SK-N-SH (cell line): ENCODE results near the gene CDK5. TPM values are rescaled to one million over a fixed set of nuclear protein-coding genes. Genes with fewer than 3 reads are reported as not detected.

Source experiments
- CTCF ChIA-PET: fragments of 300-600, 350-600 bp; formaldehyde crosslinking; extraction: SDS; loops from one replicate; lab custom pipeline; 2021; lab: Yijun Ruan, JAX
- POLR2A ChIA-PET: fragments of 350-600 bp; sonication (Branson Sonifier 250); formaldehyde crosslinking; extraction: SDS; loops from one replicate; lab custom pipeline; 2020; ENCODE audit warnings: antibody characterized with exemption, inconsistent platforms; lab: Yijun Ruan, JAX
- DNase-seq: peaks from one replicate; pipeline ENCODE4 v3.0.0; 2012
- H2AFZ ChIP-seq: fragments of 200-600 bp; sonication (generic); 2 replicates; pipeline ENCODE4 v1.8.1; 2016; ENCODE audit warnings: antibody characterized with exemption, mild to moderate bottlenecking, low read depth
- H3F3A ChIP-seq: fragments of 200-600 bp; sonication (generic); replicated peaks from 2 replicates; pipeline ENCODE3; 2016; ENCODE audit warnings: antibody characterized with exemption, mild to moderate bottlenecking; ENCODE audit not compliant: insufficient read depth
- H3K27ac ChIP-seq, 2 experiments: fragments of 200-500 bp in 1 of 2; fragments of 200-600 bp in 1 of 2; sonication (Bioruptor generic) in 1 of 2; sonication (generic), shearing (Covaris generic) in 1 of 2; 2 replicates each; pipeline versions ENCODE4 v1.5.1 to v1.6.1; 2014 to 2016; ENCODE audit warnings: low read depth in 2 of 2, inconsistent platforms in 1 of 2, low read length in 1 of 2, mild to moderate bottlenecking in 1 of 2, mixed read lengths in 1 of 2
- H3K27me3 ChIP-seq: fragments of 200-600 bp; sonication (generic), shearing (Covaris generic); 2 replicates; pipeline ENCODE4 v1.6.1; 2016; ENCODE audit warnings: mixed run types; ENCODE audit not compliant: insufficient read depth
- H3K36me3 ChIP-seq, 2 experiments: fragments of 200-500 bp in 1 of 2; fragments of 200-600 bp in 1 of 2; sonication (Bioruptor generic) in 1 of 2; sonication (generic) in 1 of 2; replicated peaks in 1 of 2; 2 replicates each; pipeline versions ENCODE3 to v1.5.1; 2014 to 2016; ENCODE audit warnings: low read length in 1 of 2, mild to moderate bottlenecking in 1 of 2; ENCODE audit not compliant: insufficient read depth in 2 of 2, control insufficient read depth in 1 of 2
- H3K4me1 ChIP-seq, 2 experiments: fragments of 200-500 bp in 1 of 2; fragments of 200-600 bp in 1 of 2; sonication (Bioruptor generic) in 1 of 2; sonication (generic), shearing (Covaris generic) in 1 of 2; 2 replicates each; pipeline versions ENCODE4 v1.5.1 to v1.6.1; 2014 to 2016; ENCODE audit warnings: low read depth in 1 of 2, low read length in 1 of 2, mixed run types in 1 of 2; ENCODE audit not compliant: insufficient read depth in 2 of 2, control insufficient read depth in 1 of 2
- H3K4me2 ChIP-seq: fragments of 200-600 bp; sonication (generic), shearing (Covaris generic); 2 replicates; pipeline ENCODE4 v1.6.1; 2017; ENCODE audit warnings: mixed run types
- H3K4me3 ChIP-seq, 2 experiments: fragments of 200-500 bp in 1 of 2; fragments of 200-600 bp in 1 of 2; sonication (Bioruptor generic) in 1 of 2; sonication (generic), shearing (Covaris generic) in 1 of 2; 2 replicates each; pipeline versions ENCODE4 v1.5.1 to v1.8.1; 2014 to 2016; ENCODE audit warnings: low read depth in 2 of 2, inconsistent platforms in 1 of 2, low read length in 1 of 2, mild to moderate bottlenecking in 1 of 2, mixed read lengths in 1 of 2, moderate library complexity in 1 of 2
- H3K79me2 ChIP-seq: fragments of 200-600 bp; sonication (generic); 2 replicates; pipeline ENCODE4 v1.8.1; 2017; ENCODE audit warnings: mild to moderate bottlenecking; ENCODE audit not compliant: insufficient read depth
- H3K9ac ChIP-seq: fragments of 200-600 bp; sonication (generic); 2 replicates; pipeline ENCODE4 v1.6.1; 2017; ENCODE audit warnings: mixed run types
- H3K9me2 ChIP-seq: fragments of 200-600 bp; sonication (generic); 2 replicates; pipeline ENCODE4 v1.6.1; 2017; ENCODE audit warnings: mixed run types
- H3K9me3 ChIP-seq: fragments of 200-600 bp; sonication (generic); 2 replicates; pipeline ENCODE4 v1.6.1; 2017; ENCODE audit warnings: mixed run types, mild to moderate bottlenecking, moderate library complexity
- H4K20me1 ChIP-seq: fragments of 200-600 bp; sonication (generic); 2 replicates; pipeline ENCODE4 v1.6.1; 2017; ENCODE audit warnings: mild to moderate bottlenecking, mixed run types; ENCODE audit not compliant: insufficient read depth
- CHD2 ChIP-seq: fragments of 150-350 bp; IDR thresholded peaks from 2 replicates; pipeline ENCODE4 v1.6.1; 2018; ENCODE audit warnings: low read length; ENCODE audit not compliant: partially characterized antibody
- CTCF ChIP-seq: fragments of 200-600 bp; sonication (generic); IDR thresholded peaks from 2 replicates; pipeline ENCODE4 v1.6.1; 2017; ENCODE audit warnings: antibody characterized with exemption, mild to moderate bottlenecking, moderate library complexity
- ELF1 ChIP-seq: IDR thresholded peaks from 2 replicates; pipeline ENCODE4 v1.4.0; 2012
- EP300 ChIP-seq, 2 experiments: IDR thresholded peaks; 2 replicates each; pipeline versions ENCODE4 v1.4.0 to v1.6.1; 2012; ENCODE audit warnings: borderline replicate concordance in 1 of 2, low read depth in 1 of 2, low read length in 1 of 2
- GABPA ChIP-seq: IDR thresholded peaks from 2 replicates; pipeline ENCODE4 v1.4.0; 2012; ENCODE audit warnings: low read depth, mild to moderate bottlenecking
- GATA2 ChIP-seq: sonication (generic); formaldehyde crosslinking; IDR thresholded peaks from 2 replicates; pipeline ENCODE4 v1.5.0; 2020; ENCODE audit warnings: mild to moderate bottlenecking, missing genetic modification reagents
- JUND ChIP-seq: IDR thresholded peaks from 2 replicates; pipeline ENCODE4 v1.4.0; 2012
- MAX ChIP-seq: IDR thresholded peaks from 2 replicates; pipeline ENCODE4 v1.4.0; 2012; ENCODE audit warnings: low read depth
- NFIC ChIP-seq: IDR thresholded peaks from 2 replicates; pipeline ENCODE4 v1.4.0; 2012; ENCODE audit warnings: borderline replicate concordance
- RAD21 ChIP-seq: IDR thresholded peaks from 2 replicates; pipeline ENCODE4 v1.6.1; 2012; ENCODE audit warnings: mild to moderate bottlenecking, low read length
- RCOR1 ChIP-seq: fragments of 150-350 bp; IDR thresholded peaks from 2 replicates; pipeline ENCODE4 v1.6.1; 2017; ENCODE audit warnings: antibody characterized with exemption, low read length
- RFX5 ChIP-seq: IDR thresholded peaks from 2 replicates; pipeline ENCODE4 v1.6.1; 2012; ENCODE audit warnings: mild to moderate bottlenecking, improper control_type of control experiment, low read length
- TAF1 ChIP-seq: IDR thresholded peaks from 2 replicates; pipeline ENCODE4 v1.6.1; 2012; ENCODE audit warnings: low read depth, mild to moderate bottlenecking, low read length, moderate library complexity, borderline replicate concordance
- YY1 ChIP-seq: IDR thresholded peaks from 2 replicates; pipeline ENCODE4 v1.4.0; 2012; ENCODE audit warnings: low read depth, mild to moderate bottlenecking
- WGBS: methylation state at CpG from one replicate; pipeline ENCODE4 v1.1.6; 2017; ENCODE audit warnings: low lambda C conversion rate; 5-methylcytosine and 5-hydroxymethylcytosine counted together
- polyA plus RNA-seq, 3 experiments: library from polyadenylated mRNA; depleted of rRNA; stranded (reverse); fragments of >200 nt; gene quantifications; 2 replicates each; pipeline ENCODE4 v1.2.3, GENCODE V29; 2012
- TF ChIP-seq, protein P1 (sequence below): fragments of 150-350 bp; IDR thresholded peaks from 2 replicates; pipeline ENCODE4 v1.6.1; 2016; ENCODE audit warnings: mild to moderate bottlenecking, low read depth, low read length
- TF ChIP-seq, protein P2 (sequence below): IDR thresholded peaks from 2 replicates; pipeline ENCODE4 v1.4.0; 2012; ENCODE audit warnings: low read depth, borderline replicate concordance
- TF ChIP-seq, protein P3 (sequence below): IDR thresholded peaks from 2 replicates; pipeline ENCODE4 v1.4.0; 2012; ENCODE audit warnings: low read depth, borderline replicate concordance

Gene CDK5
- polyA plus RNA-seq, 1 of the 3 experiments (the other 2 are of a cell fraction), result 125 TPM

DNA sequence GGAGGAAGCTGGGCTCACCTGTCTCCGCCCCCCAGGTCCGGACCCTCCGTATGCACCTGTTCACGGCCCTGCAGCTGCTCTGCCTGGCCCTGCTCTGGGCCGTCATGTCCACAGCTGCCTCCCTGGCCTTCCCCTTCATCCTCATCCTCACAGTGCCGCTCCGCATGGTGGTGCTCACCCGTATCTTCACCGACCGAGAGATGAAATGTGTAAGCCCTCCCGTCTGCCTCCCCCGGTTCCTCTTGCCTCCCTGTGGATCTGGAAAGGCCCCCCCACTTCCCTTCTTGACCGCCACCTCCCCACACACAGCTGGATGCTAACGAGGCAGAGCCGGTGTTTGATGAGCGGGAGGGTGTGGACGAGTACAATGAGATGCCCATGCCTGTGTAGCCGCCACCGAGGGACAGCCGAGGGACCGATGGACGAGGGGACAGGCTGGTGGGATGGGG, 18.3 kb upstream of the CDK5 start:
- no peak overlapping the region for H2AFZ ChIP-seq
- no peak overlapping the region for H3K27ac ChIP-seq
- no peaks in the 10 kb centered on the region; the same call in 1 of the 2 replicates for H4K20me1 ChIP-seq
- peaks cover 12 to 17% of the 10 kb centered on the region in 2 experiments for H3K4me1 ChIP-seq
- no peaks in the 10 kb centered on the region for H3K27me3 ChIP-seq
- ChIA-PET CTCF (interaction anchor here (0.6 to 21.3 kb wide), 14 partner anchors 8 to 679 kb away, joined by 3 to 474 read pairs (median 4); partner anchors contain the start of genes CDK5, GBX1 and SLC4A2), POLR2A (interaction anchor here (1.3 to 1.5 kb wide), 3 partner anchors 8 to 48 kb away, joined by 3 to 5 read pairs (median 4); partner anchors contain the start of gene ABCB8)
- H3K9me2 ChIP-seq, result no peaks in the 10 kb centered on the region
- peaks cover 34% of the 10 kb centered on the region for H3K79me2 ChIP-seq
- H3K4me3 ChIP-seq, result no peak overlapping the region
- peaks cover 39 to 72% of the 10 kb centered on the region in 2 experiments for H3K36me3 ChIP-seq
- no peaks in the 10 kb centered on the region for H3K9me3 ChIP-seq
- H3K4me2 ChIP-seq, result no peak overlapping the region
- TF ChIP-seq ELF1 (no peak), JUND (no peak), EP300 (IDR thresholded peaks at IDR 0.05; ENCODE audit: borderline replicate concordance in 1 of 2, low read depth in 1 of 2, low read length in 1 of 2) (no peak)
- no peak overlapping the region for H3K9ac ChIP-seq
- WGBS, result 96% methylated on average over 22 of the region's 22 CpGs
- H3F3A ChIP-seq, result peaks cover 48% of the 10 kb centered on the region
- DNase-seq, result no peak

GRCh38 chr7:151075662-151075971, 17.9 kb upstream of the CDK5 start:
- H3K9ac ChIP-seq, result no peak overlapping the region
- no peak overlapping the region for H3K4me2 ChIP-seq
- no peak overlapping the region for H2AFZ ChIP-seq
- POLR2A ChIA-PET, result interaction anchor here (1.3 to 1.5 kb wide), 2 partner anchors 9 to 48 kb away, joined by 4 to 5 read pairs; partner anchors contain the start of gene ABCB8
- H3K9me3 ChIP-seq, result no peaks in the 10 kb centered on the region
- peaks cover 32% of the 10 kb centered on the region for H3K79me2 ChIP-seq
- peaks cover 40 to 76% of the 10 kb centered on the region in 2 experiments for H3K36me3 ChIP-seq
- H3F3A ChIP-seq, result peaks cover 48% of the 10 kb centered on the region
- no peaks in the 10 kb centered on the region for H3K27me3 ChIP-seq
- no peak overlapping the region for H3K27ac ChIP-seq
- H3K9me2 ChIP-seq, result no peaks in the 10 kb centered on the region
- no peak overlapping the region for H3K4me3 ChIP-seq
- WGBS, result 86% methylated on average over 7 of the region's 7 CpGs
- CTCF ChIA-PET, result interaction anchor here (0.6 to 21.3 kb wide), 5 partner anchors 8 to 678 kb away, joined by 3 to 474 read pairs (median 4); partner anchors contain the start of genes CDK5 and SLC4A2
- no peaks in the 10 kb centered on the region; the same call in 1 of the 2 replicates for H4K20me1 ChIP-seq
- DNase-seq, result no peak
- H3K4me1 ChIP-seq, result peaks cover 10 to 15% of the 10 kb centered on the region in 2 experiments
- TF ChIP-seq CTCF (no peak), EP300 (IDR thresholded peaks at IDR 0.05; ENCODE audit: borderline replicate concordance in 1 of 2, low read depth in 1 of 2, low read length in 1 of 2) (no peak), YY1 (no peak), NFIC (no peak), RAD21 (no peak), TAF1 (no peak), CHD2 (no peak), GATA2 (CRISPR knock-in tag) (no peak), MAX (no peak), GABPA (no peak), RCOR1 (no peak), RFX5 (no peak), JUND (no peak)
- TF ChIP-seq, protein P1, sequence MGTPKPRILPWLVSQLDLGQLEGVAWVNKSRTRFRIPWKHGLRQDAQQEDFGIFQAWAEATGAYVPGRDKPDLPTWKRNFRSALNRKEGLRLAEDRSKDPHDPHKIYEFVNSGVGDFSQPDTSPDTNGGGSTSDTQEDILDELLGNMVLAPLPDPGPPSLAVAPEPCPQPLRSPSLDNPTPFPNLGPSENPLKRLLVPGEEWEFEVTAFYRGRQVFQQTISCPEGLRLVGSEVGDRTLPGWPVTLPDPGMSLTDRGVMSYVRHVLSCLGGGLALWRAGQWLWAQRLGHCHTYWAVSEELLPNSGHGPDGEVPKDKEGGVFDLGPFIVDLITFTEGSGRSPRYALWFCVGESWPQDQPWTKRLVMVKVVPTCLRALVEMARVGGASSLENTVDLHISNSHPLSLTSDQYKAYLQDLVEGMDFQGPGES, result no peak
- TF ChIP-seq, protein P2, sequence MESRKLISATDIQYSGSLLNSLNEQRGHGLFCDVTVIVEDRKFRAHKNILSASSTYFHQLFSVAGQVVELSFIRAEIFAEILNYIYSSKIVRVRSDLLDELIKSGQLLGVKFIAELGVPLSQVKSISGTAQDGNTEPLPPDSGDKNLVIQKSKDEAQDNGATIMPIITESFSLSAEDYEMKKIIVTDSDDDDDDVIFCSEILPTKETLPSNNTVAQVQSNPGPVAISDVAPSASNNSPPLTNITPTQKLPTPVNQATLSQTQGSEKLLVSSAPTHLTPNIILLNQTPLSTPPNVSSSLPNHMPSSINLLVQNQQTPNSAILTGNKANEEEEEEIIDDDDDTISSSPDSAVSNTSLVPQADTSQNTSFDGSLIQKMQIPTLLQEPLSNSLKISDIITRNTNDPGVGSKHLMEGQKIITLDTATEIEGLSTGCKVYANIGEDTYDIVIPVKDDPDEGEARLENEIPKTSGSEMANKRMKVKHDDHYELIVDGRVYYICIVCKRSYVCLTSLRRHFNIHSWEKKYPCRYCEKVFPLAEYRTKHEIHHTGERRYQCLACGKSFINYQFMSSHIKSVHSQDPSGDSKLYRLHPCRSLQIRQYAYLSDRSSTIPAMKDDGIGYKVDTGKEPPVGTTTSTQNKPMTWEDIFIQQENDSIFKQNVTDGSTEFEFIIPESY, result no peak
- TF ChIP-seq, protein P3, sequence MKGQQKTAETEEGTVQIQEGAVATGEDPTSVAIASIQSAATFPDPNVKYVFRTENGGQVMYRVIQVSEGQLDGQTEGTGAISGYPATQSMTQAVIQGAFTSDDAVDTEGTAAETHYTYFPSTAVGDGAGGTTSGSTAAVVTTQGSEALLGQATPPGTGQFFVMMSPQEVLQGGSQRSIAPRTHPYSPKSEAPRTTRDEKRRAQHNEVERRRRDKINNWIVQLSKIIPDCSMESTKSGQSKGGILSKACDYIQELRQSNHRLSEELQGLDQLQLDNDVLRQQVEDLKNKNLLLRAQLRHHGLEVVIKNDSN, result no peak
